ENCODE measurements around the gene ISLR2. TPM values are rescaled to one million over a fixed set of nuclear protein-coding genes. Genes with fewer than 3 reads are reported as not detected.

ISLR2 gene
- total RNA-seq, 1 donor from 2014 or later: not detected

- no peak overlapping the region for H3K27ac ChIP-seq
- TF ChIP-seq EZH2 (IDR thresholded peaks at IDR 0.05): no peak
- no peak for TF ChIP-seq EZH2phosphoT487 (IDR thresholded peaks at IDR 0.05)
- no peak for TF ChIP-seq CTCF (IDR thresholded peaks at IDR 0.05)
- H3K9me3 ChIP-seq (ENCODE audit: low read depth): no peaks in the 10 kb centered on the region
- peaks cover 26% of the 10 kb centered on the region for H3K27me3 Mint-ChIP-seq (ENCODE audit: insufficient read depth, low read depth)
- H3K36me3 ChIP-seq: no peaks in the 10 kb centered on the region
- H2AFZ ChIP-seq (replicated peaks): no peak overlapping the region
- H3K9me3 Mint-ChIP-seq: no peaks in the 10 kb centered on the region
- H3K4me1 ChIP-seq: peaks cover 35% of the 10 kb centered on the region
- no peak overlapping the region for H3K4me3 Mint-ChIP-seq
- no peak overlapping the region for H3K27ac Mint-ChIP-seq
- no peaks in the 10 kb centered on the region for H3K79me2 ChIP-seq (ENCODE audit: low read depth)
- H3K9ac ChIP-seq: no peak overlapping the region
- H3K4me1 Mint-ChIP-seq: peaks cover 45% of the 10 kb centered on the region
- H4K20me1 ChIP-seq (ENCODE audit: low read depth): peaks cover 9% of the 10 kb centered on the region
- no peak for DNase-seq (ENCODE audit: low spot score)
- peaks cover 53% of the 10 kb centered on the region for H3F3A ChIP-seq (ENCODE audit: low read depth)
- H3K4me2 ChIP-seq: no peak overlapping the region
- no peak overlapping the region for H3K4me3 ChIP-seq
- H3K27me3 ChIP-seq: peaks cover 61% of the 10 kb centered on the region
- H3K36me3 Mint-ChIP-seq: no peaks in the 10 kb centered on the region
Observed at GRCh38 chr15:74138642-74139041, 8.3 kb downstream of the ISLR2 start.

GRCh38 chr15:74141591-74141990 is 11.2 kb downstream of the ISLR2 start:
- no peak for DNase-seq (ENCODE audit: low spot score)
- H3K9ac ChIP-seq: no peak overlapping the region
- Mint-ChIP-seq H3K27me3 (ENCODE audit: insufficient read depth, low read depth) (peaks cover 16% of the 10 kb centered on the region), H3K9me3 (no peaks in the 10 kb centered on the region), H3K4me3 (no peak overlapping the region), H3K36me3 (no peaks in the 10 kb centered on the region), H3K27ac (no peak overlapping the region), H3K4me1 (peaks cover 34% of the 10 kb centered on the region)
- no peak overlapping the region for H3K27ac ChIP-seq
- H3K79me2 ChIP-seq (ENCODE audit: low read depth): no peaks in the 10 kb centered on the region
- no peak for TF ChIP-seq EZH2 (IDR thresholded peaks at IDR 0.05)
- no peak for TF ChIP-seq EZH2phosphoT487 (IDR thresholded peaks at IDR 0.05)
- TF ChIP-seq CTCF (IDR thresholded peaks at IDR 0.05): no peak
- H3F3A ChIP-seq (ENCODE audit: low read depth): peaks cover 28% of the 10 kb centered on the region
- no peak overlapping the region for H3K4me2 ChIP-seq
- H3K4me1 ChIP-seq: peaks cover 17% of the 10 kb centered on the region
- no peaks in the 10 kb centered on the region for H3K36me3 ChIP-seq
- no peak overlapping the region for H3K4me3 ChIP-seq
- no peaks in the 10 kb centered on the region for H4K20me1 ChIP-seq (ENCODE audit: low read depth)
- H2AFZ ChIP-seq (replicated peaks): no peak overlapping the region
- H3K9me3 ChIP-seq (ENCODE audit: low read depth): no peaks in the 10 kb centered on the region
- H3K27me3 ChIP-seq: peaks cover 32% of the 10 kb centered on the region

- Histone ChIP-seq H3K4me3 (no peak overlapping the region), H4K20me1 (ENCODE audit: low read depth) (no peaks in the 10 kb centered on the region), H3K79me2 (ENCODE audit: low read depth) (no peaks in the 10 kb centered on the region), H3F3A (ENCODE audit: low read depth) (peaks cover 18% of the 10 kb centered on the region), H3K36me3 (no peaks in the 10 kb centered on the region), H3K27me3 (peaks cover 5% of the 10 kb centered on the region), H3K4me2 (no peak overlapping the region), H3K27ac (no peak overlapping the region), H2AFZ (replicated peaks) (no peak overlapping the region), H3K9ac (no peak overlapping the region), H3K9me3 (ENCODE audit: low read depth) (no peaks in the 10 kb centered on the region), H3K4me1 (peaks cover 9% of the 10 kb centered on the region)
- Mint-ChIP-seq H3K9me3 (peaks cover 5% of the 10 kb centered on the region), H3K4me1 (peaks cover 17% of the 10 kb centered on the region), H3K36me3 (no peaks in the 10 kb centered on the region), H3K27me3 (ENCODE audit: insufficient read depth, low read depth) (peaks cover 2% of the 10 kb centered on the region), H3K4me3 (no peak overlapping the region), H3K27ac (peak overlapping the region; percentile 31)
- no peak for TF ChIP-seq EZH2 (IDR thresholded peaks at IDR 0.05)
- TF ChIP-seq EZH2phosphoT487 (IDR thresholded peaks at IDR 0.05): no peak
- no peak for TF ChIP-seq CTCF (IDR thresholded peaks at IDR 0.05)
- no peak for DNase-seq (ENCODE audit: low spot score)
Observed at GRCh38 chr15:74144153-74144775, 13.9 kb downstream of the ISLR2 start.

All from neural progenitor cell (in vitro differentiated cells).